SK-N-MC (cell line): ENCODE data around the gene ACOXL.

ENCODE experiments used
- EZH2 ChIP-seq: fragments of 200-600 bp; sonication (generic); IDR thresholded peaks from one replicate; pipeline ENCODE4 v1.6.1; 2017; ENCODE audit warnings: antibody characterized with exemption
- FOXP2 ChIP-seq: optimal IDR thresholded peaks from 2 replicates; pipeline ENCODE3; 2011; ENCODE audit warnings: mild to moderate bottlenecking, moderate library complexity; ENCODE audit not compliant: insufficient read depth; ENCODE audit errors: extremely low read length, control extremely low read depth
- POLR2AphosphoS5 ChIP-seq: IDR thresholded peaks from 2 replicates; pipeline ENCODE4 v1.6.1; 2012; ENCODE audit warnings: mild to moderate bottlenecking, low read depth, low read length, borderline replicate concordance

- TF ChIP-seq POLR2AphosphoS5 (no peak), EZH2 (no peak), FOXP2 (no peak)
Observed at GRCh38 chr2:111157798-111158197, 425.4 kb downstream of the ACOXL start.
